Subcutaneous abdominal adipose tissue (tissue), 5 donors: ENCODE data around the gene GALNT4.

Experiments used
- H3K27ac ChIP-seq: one replicate; pipeline ENCODE4 v1.7.0; 2013; ENCODE audit warnings: low read depth, mild to moderate bottlenecking, inconsistent platforms, low read length, moderate library complexity
- H3K27me3 ChIP-seq, 5 donors: one replicate each; pipeline ENCODE4 v1.7.0; 2013; ENCODE audit warnings: low read length in 5 of 5, inconsistent platforms in 1 of 5; ENCODE audit not compliant: control insufficient read depth in 5 of 5, insufficient read depth in 4 of 5
- H3K36me3 ChIP-seq, 5 donors: one replicate each; pipeline ENCODE4 v1.7.0; 2013; ENCODE audit warnings: low read length in 5 of 5; ENCODE audit not compliant: control insufficient read depth in 5 of 5, insufficient read depth in 5 of 5
- H3K4me1 ChIP-seq, 5 donors: one replicate each; pipeline ENCODE4 v1.7.0; 2013; ENCODE audit warnings: low read length in 5 of 5, mild to moderate bottlenecking in 3 of 5, moderate library complexity in 1 of 5; ENCODE audit not compliant: control insufficient read depth in 5 of 5, insufficient read depth in 5 of 5
- H3K4me3 ChIP-seq, 5 donors: one replicate each; pipeline ENCODE4 v1.7.0; 2013; ENCODE audit warnings: low read length in 5 of 5, low read depth in 1 of 5
- H3K9ac ChIP-seq, 5 donors: one replicate each; pipeline ENCODE4 v1.7.0; 2013; ENCODE audit warnings: low read length in 5 of 5, mild to moderate bottlenecking in 4 of 5, moderate library complexity in 3 of 5
- H3K9me3 ChIP-seq, 5 donors: one replicate each; pipeline ENCODE4 v1.7.0; 2013; ENCODE audit warnings: low read length in 5 of 5; ENCODE audit not compliant: control insufficient read depth in 5 of 5
- donor health status: healthy.
- donor health status: healthy.
- donor health status: healthy.
- donor health status: healthy.
- donor health status: healthy.

Gene GALNT4

DNA sequence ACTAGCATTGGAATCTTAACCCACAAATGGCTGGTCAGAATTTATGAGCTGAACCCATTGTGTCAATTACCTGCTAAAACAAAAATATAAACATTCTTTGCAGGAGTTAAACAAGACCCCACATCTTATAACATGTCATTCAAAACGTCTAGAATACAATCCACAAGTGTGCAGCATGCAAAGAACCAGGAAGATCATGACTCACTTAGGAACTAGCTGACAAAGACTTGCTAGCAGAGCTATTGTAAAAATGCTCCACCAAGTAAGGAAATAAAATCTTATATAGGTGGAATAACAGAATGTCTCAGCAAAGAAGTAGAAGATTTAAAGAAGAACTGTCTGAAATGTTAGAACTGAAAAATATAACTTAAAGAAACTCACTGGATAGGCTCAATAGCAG lies 27.8 kb upstream of the GALNT4 start:
- Histone ChIP-seq H3K9ac (no peak overlapping the region), H3K36me3 (no peaks in the 10 kb centered on the region), H3K9me3 (no peaks in the 10 kb centered on the region), H3K4me1 (no peaks in the 10 kb centered on the region), H3K4me3 (no peak overlapping the region), H3K27me3 (no peaks in the 10 kb centered on the region), H3K27ac (no peak overlapping the region)

DNA sequence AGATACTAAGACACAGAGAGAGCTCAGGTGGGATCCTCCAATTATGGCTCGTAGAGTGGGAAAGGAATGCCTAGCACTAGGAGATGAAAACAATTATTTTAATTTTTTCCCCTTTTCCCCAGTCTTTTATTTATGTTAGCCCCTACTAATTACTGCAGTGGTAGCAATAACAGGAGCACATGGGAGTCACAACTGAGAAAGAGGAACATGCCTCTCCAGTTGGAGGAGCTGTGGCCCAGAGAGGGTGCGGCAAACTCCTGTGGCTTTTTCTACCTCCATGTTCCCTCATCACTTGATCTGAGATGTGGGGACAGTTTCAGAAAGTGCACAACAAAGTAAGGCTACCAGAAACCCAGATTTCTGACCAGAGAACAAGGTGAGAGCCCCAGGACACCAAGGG lies 27.2 kb upstream of the GALNT4 start:
- H3K4me3 ChIP-seq, result no peak overlapping the region
- no peaks in the 10 kb centered on the region for H3K27me3 ChIP-seq
- no peak overlapping the region for H3K27ac ChIP-seq
- H3K9me3 ChIP-seq, result no peaks in the 10 kb centered on the region
- no peaks in the 10 kb centered on the region for H3K4me1 ChIP-seq
- H3K36me3 ChIP-seq, result no peaks in the 10 kb centered on the region
- no peak overlapping the region for H3K9ac ChIP-seq

DNA sequence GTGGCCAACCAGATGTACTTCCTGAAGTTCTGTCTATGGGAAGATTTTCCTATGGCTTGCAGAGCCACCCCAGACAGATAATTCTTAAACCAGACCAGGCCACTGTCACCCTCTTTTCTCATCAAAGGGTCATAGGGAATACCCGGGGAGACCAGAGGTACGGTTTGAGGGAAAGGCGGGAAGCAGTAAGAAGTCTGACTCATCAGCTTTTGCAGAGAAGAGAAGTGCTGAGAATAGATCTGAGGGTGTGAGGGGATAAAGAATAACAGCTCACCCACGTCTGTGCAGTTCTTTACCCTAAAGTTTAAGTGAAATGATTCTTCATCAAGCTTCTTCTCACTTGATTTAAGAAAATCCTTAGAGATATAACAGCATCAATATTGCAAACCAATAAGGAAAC lies 22.5 kb upstream of the GALNT4 start:
- H3K4me1 ChIP-seq, result peaks cover 0 to 16% (median 7%) of the 10 kb centered on the region in 5 donors
- H3K36me3 ChIP-seq, result no peaks in the 10 kb centered on the region
- no peak overlapping the region for H3K9ac ChIP-seq

DNA sequence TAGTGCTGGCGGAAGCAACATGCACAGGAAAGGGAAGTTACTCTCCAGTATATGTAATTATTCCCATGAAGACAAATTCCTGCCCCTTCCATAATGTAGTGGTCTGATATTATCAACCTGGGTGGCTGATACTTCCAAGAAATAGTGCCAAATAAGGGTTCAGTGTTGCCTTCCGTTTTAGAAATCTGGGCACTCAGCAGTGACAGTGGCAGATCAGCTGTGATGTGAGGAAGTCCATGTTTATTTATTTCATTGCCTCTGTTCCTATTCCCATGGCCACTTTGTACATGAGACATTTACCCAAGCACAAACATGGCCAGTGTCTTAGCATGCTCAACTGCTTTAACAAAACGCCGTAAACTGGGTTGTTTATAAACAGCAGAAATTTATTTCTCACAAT lies 21.6 kb upstream of the GALNT4 start:
- Histone ChIP-seq H3K27me3 (no peaks in the 10 kb centered on the region), H3K27ac (no peak overlapping the region), H3K4me3 (no peak overlapping the region), H3K36me3 (no peaks in the 10 kb centered on the region), H3K9me3 (no peaks in the 10 kb centered on the region), H3K4me1 (peaks cover 0 to 16% (median 7%) of the 10 kb centered on the region in 5 donors), H3K9ac (no peak overlapping the region)

More for the DNA sequence above, 22.5 kb upstream of the GALNT4 start:
- Histone ChIP-seq H3K27ac (no peak overlapping the region), H3K27me3 (no peaks in the 10 kb centered on the region), H3K9me3 (no peaks in the 10 kb centered on the region), H3K4me3 (no peak overlapping the region)

DNA sequence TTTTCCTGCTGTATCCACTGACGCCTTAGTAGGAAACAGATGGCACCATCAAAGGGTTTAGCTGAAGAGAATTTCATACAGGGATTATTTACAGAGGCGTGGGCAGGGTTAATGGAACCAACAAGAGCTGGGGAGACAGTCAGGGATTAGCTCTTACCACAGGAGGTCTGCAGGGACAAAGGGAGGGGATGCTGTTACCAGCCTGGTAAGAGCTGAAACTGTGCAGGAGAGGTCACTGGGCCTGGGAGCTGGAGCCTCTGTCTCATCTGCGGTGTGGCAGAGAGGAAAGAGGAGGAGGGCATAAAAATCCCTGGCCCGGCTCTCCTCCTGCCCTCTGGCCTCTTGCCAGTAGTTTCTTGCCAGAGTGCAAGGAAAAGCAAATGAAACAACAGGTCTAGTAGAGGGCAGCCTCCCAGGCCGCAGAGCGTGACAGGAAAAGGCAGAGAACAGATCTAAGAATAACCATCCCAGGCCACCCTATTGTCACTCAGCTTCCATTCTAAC lies 20.1 kb upstream of the GALNT4 start:
- no peaks in the 10 kb centered on the region for H3K9me3 ChIP-seq
- no peak overlapping the region for H3K9ac ChIP-seq
- no peaks in the 10 kb centered on the region for H3K27me3 ChIP-seq
- H3K4me1 ChIP-seq, result peaks cover 0 to 16% (median 7%) of the 10 kb centered on the region in 5 donors
- H3K4me3 ChIP-seq, result no peak overlapping the region
- peaks cover 0 to 8% (median 0%) of the 10 kb centered on the region in 5 donors for H3K36me3 ChIP-seq
- H3K27ac ChIP-seq, result no peak overlapping the region

DNA sequence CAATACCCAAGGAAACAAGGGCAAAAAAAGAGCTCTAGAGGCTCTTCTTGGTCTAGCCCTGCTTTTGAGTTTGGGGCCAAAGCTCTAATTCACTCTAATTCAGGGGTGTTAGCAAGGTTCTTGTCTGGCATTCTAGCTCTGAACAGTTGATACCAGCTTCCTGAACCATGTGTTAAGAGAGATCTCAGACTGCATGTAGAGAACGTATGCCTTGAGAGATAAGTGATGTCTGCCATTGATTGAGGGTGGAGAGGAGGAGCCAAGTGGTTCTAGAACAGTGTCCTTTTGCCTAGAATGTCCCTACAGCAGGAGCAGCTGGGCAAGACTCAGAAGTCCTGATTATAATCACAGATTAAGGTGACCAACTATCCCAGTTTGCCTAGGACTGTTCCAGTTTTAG lies 19.4 kb upstream of the GALNT4 start:
- no peak overlapping the region for H3K9ac ChIP-seq
- peaks cover 0 to 8% (median 0%) of the 10 kb centered on the region in 5 donors for H3K36me3 ChIP-seq
- H3K4me1 ChIP-seq, result peaks cover 0 to 16% (median 7%) of the 10 kb centered on the region in 5 donors
- H3K9me3 ChIP-seq, result no peaks in the 10 kb centered on the region
- no peak overlapping the region for H3K4me3 ChIP-seq
- no peak overlapping the region for H3K27ac ChIP-seq
- H3K27me3 ChIP-seq, result no peaks in the 10 kb centered on the region

DNA sequence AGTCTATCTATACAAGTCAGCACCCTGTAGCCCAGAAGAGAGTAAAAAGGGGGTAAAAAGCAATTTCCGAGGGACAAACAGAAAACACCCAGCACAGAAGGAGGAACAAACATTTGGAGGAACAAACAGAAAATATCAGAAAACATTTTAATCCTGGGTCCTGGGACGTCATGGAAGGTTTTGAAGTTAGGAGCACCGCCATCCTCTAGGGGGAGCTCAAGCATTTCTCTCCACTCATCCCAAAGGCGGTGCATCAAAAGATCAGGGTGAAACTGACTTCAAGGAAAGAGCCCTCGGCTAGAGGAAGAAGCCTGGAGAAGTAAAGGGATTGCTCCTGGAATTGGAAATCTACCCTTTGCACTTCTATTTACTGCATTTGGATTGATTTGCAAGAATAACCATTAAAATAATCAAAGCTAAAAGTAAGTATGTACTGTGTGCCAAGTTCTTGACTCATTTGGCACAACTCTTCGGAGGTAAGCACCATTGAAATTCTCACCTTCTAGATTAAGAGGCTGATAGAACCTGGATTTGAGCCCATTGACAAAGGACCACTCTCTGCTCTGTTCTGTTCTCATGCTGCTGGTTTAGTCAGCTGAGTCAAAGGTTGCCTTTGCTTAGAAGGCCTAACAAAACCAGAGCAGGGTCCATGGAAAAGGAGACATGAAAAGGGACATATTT lies 18.5 kb upstream of the GALNT4 start:
- H3K4me1 ChIP-seq, result peaks cover 0 to 16% (median 7%) of the 10 kb centered on the region in 5 donors
- H3K36me3 ChIP-seq, result peaks cover 0 to 8% (median 0%) of the 10 kb centered on the region in 5 donors
- no peak overlapping the region for H3K27ac ChIP-seq
- H3K4me3 ChIP-seq, result no peak overlapping the region
- no peaks in the 10 kb centered on the region for H3K9me3 ChIP-seq
- no peak overlapping the region for H3K9ac ChIP-seq
- H3K27me3 ChIP-seq, result no peaks in the 10 kb centered on the region

DNA sequence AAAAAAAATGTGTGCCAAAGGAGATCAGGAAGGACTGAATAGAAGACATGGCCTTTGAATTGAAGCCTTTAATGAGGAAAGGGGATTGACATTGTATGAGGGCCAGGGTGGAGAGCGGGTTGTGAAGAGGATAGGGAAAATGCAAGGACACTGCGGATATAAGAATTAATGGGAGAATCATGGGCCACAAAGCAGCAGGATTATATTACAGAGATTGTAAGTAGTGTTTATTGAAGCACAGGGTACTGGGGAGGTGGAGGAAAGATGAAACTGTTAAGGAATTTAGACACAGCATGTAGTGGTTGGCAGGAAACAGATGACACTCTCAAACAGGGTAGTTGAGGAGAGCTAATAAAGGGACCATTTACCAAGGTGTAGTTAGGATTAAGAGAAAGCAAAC lies 17.6 kb upstream of the GALNT4 start:
- H3K9me3 ChIP-seq, result no peaks in the 10 kb centered on the region
- peaks cover 0 to 16% (median 7%) of the 10 kb centered on the region in 5 donors for H3K4me1 ChIP-seq
- H3K9ac ChIP-seq, result no peak overlapping the region
- H3K27ac ChIP-seq, result no peak overlapping the region
- H3K36me3 ChIP-seq, result peaks cover 0 to 8% (median 0%) of the 10 kb centered on the region in 5 donors
- H3K27me3 ChIP-seq, result no peaks in the 10 kb centered on the region
- H3K4me3 ChIP-seq, result no peak overlapping the region

DNA sequence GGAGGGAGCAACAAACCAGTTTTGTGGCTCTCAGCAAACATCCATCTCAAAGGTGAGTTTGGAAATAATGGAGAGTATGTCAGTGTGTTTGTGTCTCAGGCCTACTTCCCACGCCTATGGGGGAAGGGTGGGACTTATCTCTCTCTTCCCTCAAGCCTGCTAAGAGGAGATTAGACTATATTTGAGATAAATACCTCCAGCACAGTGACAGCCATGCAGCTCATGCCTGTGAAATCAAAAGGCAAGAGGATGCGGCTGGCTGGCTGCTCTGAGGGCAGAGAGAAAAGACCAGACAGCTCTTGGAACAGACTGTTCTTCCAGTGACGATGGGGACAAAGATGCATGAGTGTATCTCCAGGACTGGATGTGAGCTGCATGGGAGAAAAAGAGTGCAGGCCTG lies 16.0 kb upstream of the GALNT4 start:
- H3K27me3 ChIP-seq, result no peaks in the 10 kb centered on the region
- peaks cover 0 to 8% (median 0%) of the 10 kb centered on the region in 5 donors for H3K36me3 ChIP-seq
- H3K9me3 ChIP-seq, result no peaks in the 10 kb centered on the region
- H3K4me3 ChIP-seq, result no peak overlapping the region
- H3K27ac ChIP-seq, result no peak overlapping the region
- H3K9ac ChIP-seq, result no peak overlapping the region
- H3K4me1 ChIP-seq, result peaks cover 0 to 16% (median 7%) of the 10 kb centered on the region in 5 donors

DNA sequence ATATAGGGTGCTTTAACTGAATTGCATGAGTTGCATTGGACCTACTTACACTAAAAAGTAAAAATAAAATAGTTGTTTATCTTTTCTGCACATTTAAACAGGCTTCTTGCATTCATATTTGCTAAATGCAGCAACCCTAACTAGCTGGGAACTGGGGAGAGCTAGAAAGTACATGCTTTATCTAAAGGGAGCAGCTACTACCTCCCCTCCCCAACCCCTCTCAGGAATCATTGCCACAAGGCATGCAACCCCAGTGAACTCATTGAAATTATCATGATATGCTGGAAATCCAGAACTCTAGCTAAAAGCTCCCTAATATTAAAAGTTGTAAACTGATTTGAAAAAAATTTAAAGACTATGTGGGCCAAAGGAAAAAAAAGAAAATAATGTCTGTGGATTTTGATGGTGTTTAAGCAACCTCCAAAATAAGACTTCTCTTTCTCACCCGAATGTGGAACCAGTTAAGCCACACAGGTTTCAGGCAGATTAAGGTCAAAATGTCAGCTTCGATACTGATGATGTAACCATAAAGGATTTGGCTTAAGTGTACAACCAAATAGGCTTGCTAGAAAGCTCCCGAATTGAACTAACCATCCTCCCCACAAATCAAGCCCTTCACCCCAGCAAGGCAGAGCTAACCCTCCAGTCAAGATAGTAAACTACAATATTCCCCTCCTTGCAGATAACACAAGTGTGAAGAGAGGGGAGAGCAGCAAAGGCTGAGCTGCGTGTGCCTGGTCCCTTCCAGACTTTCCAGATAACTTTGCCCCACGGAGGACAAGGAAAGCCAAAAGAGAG lies 15.0 kb upstream of the GALNT4 start:
- H3K27ac ChIP-seq, result no peak overlapping the region
- H3K4me3 ChIP-seq, result no peak overlapping the region
- H3K9me3 ChIP-seq, result no peaks in the 10 kb centered on the region
- H3K27me3 ChIP-seq, result no peaks in the 10 kb centered on the region
- H3K9ac ChIP-seq, result no peak overlapping the region
- H3K4me1 ChIP-seq, result peaks cover 0 to 8% (median 7%) of the 10 kb centered on the region in 5 donors
- H3K36me3 ChIP-seq, result peaks cover 0 to 8% (median 0%) of the 10 kb centered on the region in 5 donors
